ENCODE data around the gene RPS29.
"Not testable (repeated sequence)": the region's sequence is repeated elsewhere in the genome, so short reads cannot be mapped to it uniquely, and the experiment has no call there.

The RPS29 gene

GRCh38 chr14:49598189-49598484, 12.0 kb upstream of the RPS29 start:
- no peak for DNase-seq

DNA sequence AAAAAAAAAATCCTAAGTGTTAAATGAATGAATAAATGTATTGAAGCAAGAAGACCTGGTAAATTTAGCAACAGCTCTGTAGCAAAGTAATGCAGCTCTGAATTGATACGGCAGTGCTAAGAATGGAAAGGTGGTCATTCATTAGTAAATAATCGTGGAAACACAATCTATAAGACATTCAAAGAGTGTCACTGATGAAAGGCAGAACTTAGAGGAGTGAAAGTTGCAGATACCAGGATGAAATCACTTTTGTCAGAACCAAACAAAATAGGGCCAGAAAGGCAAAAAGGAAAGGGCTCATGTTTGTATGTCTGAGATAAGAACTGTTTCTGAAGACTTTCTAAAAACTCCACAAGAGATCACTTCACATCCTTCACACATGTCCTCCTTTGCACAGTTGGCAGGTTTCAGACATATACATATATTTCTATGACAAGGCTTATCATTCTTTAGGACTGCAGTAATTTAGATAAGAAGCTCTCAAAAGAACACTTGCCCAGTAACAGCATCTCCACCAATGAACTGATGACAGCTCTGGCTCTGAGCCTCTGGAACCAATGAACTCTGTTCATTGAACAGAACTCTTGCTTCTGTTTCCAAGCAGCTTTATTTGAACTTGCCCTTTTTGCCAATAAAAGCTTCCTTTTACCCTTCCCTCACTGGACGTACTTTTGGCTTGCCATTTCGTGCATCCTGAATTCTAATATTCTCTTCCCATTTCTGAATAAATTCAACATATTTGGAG, 8.3 kb upstream of the RPS29 start:
- DNase-seq, result no peak

DNA sequence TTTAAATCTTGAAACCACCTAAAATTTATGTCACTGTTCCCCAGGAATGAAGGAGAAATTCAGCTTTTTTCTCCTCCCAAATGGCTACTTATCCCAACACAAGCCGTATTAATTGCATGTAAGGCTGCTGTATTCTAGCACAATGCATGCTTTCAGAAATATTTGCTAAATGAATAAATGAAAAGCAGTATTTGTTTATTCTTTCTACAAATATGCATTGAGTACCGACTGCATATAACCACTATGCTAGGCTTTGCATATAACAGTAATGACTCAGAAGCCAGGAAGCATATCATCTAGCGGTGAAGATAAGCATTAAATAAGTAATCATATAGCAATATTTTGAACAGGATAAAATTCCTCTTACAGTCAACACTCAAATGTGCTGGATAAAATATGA, 6.8 kb upstream of the RPS29 start:
- DNase-seq, result no peak

DNA sequence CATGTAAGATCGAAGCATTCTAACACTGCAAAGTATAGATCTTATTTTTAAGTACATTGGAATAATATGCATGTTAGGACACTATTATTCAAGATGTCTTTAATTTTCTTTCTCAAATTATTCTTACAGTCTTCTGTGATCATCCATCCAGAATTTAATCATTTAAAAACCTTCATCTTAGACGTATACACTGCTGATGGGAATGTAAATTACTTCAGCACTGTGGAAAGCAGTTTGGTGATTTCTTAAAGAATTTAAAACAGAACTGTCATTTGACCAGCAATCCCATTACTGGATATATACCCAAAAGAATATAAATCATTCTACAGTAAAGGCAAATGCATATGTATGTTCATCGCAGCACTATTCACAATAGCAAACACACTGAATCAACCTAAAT, 3.2 kb upstream of the RPS29 start:
- no peak for DNase-seq

GRCh38 chr14:49586673-49587460, 687 bp upstream of the RPS29 start:
- DNase-seq, result peak; percentile 18 to 33

GRCh38 chr14:49584981-49585640, 1.1 kb downstream of the RPS29 start:
- DNase-seq, result not testable (repeated sequence)

GRCh38 chr14:49584058-49584457, 2.1 kb downstream of the RPS29 start:
- no peak for DNase-seq

DNA sequence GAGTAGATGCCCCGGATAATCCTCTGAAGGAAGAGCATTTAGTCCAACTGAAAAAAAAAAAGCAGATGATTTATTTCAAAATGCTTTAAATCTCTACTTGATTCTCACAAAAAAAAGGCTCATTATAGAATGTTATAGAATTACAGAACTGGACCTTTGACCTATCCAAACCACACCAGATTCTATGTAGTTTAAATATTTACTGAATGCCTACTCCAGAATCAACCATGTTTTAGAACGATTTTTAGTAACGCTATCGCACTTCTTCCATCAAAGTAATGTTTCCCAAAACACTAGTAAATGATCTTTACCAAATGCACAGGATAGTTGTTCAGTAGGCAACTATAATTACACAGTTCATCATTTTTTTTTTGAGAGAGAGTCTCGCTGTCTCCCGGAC, 2.6 kb downstream of the RPS29 start:
- no peak for DNase-seq

GRCh38 chr14:49582113-49582977, 3.8 kb downstream of the RPS29 start:
- no peak for DNase-seq

DNA sequence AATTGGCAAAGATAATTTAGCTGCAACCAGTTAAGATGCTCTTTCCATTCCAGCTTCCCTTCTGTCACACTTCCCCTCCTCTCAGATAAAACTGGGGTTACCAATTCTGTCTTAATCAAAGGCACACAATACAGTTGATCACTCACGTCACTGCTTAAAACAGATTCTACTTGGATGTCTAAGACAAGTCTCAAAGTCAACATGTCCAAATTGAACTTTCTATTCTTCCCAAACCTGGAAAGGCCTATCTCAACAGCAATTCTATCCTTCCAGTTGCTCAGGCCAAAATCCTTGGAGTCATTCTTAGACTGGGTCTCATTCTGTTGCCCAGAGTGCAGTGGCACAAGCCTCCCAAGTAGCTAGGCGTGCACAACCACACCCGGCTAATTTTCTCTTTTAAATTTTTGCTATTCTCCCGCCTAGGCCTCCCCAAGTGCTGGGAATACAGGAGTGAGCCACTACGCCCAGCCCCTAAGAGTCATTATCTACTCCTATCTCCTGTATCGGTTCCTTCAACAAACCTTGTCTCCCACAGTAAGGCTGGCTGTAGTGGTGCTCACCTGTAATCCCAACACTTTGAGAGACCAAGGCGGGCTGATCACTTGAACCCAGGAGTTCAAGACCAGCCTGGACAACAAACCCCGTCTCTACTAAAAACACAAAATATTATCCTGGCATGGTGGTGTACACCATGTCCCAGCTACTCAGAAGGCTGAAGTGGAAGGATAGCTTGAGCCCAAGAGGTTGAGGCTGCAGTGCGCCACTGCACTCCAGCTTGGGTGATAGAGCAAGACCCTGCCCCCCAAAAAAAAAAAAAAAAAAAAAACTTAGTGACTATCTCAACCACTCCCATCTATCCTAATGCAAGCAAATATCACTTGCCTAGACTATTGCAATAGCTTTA, 4.7 kb downstream of the RPS29 start:
- no peak for DNase-seq

GRCh38 chr14:49579841-49580240, 6.3 kb downstream of the RPS29 start:
- no peak for DNase-seq

- DNase-seq, result no peak
Measured at GRCh38 chr14:49578141-49578540, 8.0 kb downstream of the RPS29 start.

GRCh38 chr14:49574038-49574437, 12.1 kb downstream of the RPS29 start:
- DNase-seq, result no peak

DNA sequence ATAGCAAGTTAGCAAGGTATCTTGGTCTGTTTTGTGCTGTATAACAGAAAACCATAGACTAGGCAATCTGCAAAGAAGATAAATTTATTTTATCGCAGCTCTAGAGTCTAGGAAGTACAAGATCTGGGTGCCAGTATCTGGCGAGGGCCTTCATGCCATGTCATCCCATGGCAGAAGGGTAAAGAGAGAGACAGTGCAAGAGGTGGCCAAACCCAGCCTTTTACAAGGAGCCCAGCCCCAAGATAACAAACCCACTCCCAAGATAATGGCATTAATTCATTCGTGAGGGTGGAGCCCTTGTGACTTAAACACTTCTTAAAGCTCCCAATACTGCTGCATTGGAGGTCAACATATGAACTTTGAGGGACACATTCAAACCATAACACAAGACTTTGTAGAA, 16.9 kb downstream of the RPS29 start:
- no peak for DNase-seq

DNA sequence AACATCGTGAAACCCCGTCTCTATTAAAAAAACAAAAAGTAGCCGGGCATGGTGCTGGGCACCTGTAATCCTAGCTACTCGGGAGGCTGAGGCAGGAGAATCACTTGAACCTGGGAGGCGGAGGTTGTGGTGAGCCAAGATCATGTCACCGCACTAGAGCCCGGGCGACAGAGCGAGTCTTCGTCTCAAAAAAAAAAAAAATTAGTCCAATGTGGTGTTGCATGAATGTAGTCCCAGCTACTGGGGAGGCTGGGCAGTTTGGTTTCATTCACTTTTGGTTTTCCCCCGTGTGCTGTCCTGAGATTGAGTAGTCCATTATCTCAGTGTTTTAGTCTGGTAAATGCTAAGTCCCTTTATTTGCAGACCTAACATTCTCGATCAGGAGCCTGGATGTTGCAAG, 19.5 kb downstream of the RPS29 start:
- DNase-seq, result no peak

- DNase-seq, result no peak
Measured at GRCh38 chr14:49559979-49560768, 26.0 kb downstream of the RPS29 start.

DNA sequence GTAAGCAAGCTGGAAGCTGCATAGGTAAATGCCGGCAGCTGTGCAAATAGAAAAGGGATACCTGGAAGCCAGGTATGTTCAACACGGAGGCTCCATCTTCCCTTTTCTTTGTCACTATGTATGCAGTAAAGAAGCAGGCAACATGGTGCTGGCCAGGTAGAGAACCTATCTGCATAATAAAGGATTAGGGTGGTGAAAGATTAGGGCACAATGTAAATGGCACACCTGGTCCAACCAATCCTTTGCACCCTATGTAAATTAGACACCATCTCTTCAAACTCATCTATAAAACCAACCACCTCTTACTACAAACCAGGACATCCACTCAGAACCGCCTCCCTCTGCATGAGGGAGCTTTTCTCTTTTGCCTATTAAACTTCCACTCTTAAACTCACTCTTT, 32.3 kb downstream of the RPS29 start:
- DNase-seq, result no peak

GRCh38 chr14:49553106-49553505, 33.1 kb downstream of the RPS29 start:
- DNase-seq, result no peak

GRCh38 chr14:49551569-49551968, 34.6 kb downstream of the RPS29 start:
- no peak for DNase-seq

DNA sequence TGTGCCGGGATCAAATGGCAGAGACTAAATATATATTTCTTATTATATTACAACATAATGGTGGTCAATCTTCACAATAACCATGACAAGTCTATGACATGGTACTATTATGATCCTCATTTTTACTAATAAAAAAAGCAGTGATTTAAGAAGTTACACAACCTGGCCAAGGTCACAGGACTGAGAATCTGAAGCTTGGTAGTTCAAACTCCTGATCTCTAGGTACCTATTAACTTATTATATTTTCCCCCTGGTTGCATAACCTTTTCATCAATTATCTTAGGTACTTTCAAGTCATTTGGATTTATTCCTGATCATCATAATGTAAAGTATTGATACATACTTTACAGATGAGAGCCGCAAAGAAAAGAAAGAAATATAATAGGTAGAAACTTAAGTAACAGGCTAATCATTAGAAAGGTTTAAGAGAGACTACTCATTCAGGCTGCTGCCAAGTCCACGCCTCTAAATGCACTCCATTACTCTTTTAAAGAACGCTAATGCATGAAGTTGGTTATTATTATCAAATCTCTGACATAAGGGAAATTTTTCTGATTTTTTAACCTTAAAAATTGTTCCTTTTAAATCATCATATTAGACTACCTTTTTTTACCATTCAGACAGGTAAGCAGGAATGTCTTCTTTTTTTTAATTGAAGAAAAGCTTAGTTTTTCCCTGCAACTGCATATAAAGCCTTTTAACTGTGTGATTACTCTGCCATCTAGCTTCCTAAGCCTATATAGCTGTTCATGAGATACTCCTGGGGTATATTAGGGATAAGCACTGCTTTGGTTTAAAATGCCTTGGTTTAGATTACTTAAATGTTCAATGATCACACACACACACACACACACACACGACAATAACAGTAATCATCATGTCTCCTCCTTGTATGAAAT, 35.6 kb downstream of the RPS29 start:
- peak in 1 of 2 experiments; percentile 1 for DNase-seq
